Measurements from ENCODE around the gene USP25.

The USP25 gene

DNA sequence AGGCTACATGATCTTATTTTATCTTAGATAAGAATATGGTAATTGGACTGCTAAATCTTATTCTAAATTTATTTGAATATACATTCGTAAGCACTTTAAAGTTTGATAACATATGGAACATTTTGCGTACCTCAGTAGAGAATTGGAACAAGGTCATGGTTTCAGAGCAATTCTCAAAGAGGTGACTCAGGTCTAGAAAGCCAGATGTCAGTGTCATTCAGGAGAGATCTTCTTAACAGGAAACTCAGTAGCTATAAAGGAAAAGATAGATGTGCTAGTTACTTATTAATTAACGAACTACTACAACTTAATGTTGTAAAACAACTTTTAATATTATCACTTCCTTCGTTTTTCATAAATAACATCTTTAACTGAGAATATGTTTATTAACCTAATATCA, 142.5 kb downstream of the USP25 start:
- no peak for DNase-seq

DNA sequence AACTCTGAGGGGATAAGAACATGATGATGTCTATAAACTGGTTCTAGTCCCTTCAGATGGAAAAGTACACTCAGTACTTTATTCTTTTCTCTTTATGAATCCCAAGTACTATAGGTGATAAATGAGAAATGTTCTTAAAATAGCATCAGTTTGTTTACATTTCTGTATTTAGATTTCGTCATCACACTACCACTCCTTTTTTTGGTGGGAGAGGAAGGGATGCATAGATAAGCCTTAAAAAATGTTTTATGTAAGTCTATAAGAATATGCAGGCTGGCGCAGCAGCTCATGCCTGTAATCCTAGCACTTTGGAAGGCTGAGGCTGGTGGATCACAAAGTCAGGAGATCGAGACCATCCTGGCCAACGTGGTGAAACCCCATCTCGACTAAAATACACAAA, 144.8 kb downstream of the USP25 start:
- DNase-seq, result no peak

DNA sequence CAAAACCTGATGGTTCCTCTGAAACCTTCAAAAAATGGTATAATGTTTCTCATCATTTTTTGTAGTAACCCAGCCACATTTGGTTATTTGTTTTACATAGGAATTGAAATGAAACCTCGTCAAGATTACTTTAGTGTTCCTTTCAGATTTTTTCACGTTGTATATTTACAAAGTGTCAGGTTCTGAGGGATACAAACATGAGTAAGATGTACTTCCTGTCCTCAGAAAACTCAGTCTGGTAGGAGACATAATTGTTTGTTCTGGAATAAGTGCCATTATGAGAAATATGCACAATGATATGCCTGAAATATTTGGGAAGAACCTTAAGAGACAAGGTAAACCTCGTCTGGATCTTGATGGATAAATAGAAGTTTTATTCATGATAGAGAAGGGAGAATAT, 145.5 kb downstream of the USP25 start:
- DNase-seq, result no peak

DNA sequence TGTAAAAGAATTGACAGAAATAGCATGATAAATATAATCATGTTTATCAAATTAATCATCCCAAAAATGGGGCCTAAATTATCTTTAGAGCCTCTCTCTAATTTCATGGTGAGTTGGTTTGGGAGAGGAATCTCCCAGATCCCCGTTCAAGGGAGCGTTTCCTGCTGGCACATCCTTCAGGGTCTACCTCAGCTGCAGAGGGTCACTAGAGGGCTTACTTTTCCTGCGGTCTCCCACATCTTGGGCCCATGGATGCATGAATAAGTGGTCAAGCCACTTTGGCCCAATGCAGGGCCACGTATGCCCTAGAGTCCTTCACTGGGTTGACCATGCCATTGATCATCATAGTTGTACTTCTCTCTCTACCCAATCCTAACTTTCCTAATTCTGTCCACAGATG, 164.1 kb downstream of the USP25 start:
- no peak for DNase-seq

DNA sequence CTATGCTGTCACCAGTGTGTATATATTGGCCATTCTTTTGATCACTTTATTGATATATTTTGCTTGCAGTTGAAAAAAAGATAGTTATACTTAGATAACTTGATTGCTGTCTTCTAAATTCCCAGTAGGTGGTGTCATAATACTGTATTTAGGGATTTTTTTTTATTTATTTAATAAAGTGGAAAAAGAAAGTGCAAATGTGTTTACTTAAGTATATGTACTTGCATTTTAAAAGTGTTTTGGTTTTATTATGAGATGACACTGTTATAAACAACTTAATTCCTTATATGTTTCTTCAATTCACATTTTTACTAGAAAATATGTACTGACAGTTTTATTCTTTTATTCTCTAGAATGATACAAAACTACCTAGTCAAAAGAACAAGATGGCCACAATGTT, 164.8 kb downstream of the USP25 start:
- DNase-seq, result no peak

DNA sequence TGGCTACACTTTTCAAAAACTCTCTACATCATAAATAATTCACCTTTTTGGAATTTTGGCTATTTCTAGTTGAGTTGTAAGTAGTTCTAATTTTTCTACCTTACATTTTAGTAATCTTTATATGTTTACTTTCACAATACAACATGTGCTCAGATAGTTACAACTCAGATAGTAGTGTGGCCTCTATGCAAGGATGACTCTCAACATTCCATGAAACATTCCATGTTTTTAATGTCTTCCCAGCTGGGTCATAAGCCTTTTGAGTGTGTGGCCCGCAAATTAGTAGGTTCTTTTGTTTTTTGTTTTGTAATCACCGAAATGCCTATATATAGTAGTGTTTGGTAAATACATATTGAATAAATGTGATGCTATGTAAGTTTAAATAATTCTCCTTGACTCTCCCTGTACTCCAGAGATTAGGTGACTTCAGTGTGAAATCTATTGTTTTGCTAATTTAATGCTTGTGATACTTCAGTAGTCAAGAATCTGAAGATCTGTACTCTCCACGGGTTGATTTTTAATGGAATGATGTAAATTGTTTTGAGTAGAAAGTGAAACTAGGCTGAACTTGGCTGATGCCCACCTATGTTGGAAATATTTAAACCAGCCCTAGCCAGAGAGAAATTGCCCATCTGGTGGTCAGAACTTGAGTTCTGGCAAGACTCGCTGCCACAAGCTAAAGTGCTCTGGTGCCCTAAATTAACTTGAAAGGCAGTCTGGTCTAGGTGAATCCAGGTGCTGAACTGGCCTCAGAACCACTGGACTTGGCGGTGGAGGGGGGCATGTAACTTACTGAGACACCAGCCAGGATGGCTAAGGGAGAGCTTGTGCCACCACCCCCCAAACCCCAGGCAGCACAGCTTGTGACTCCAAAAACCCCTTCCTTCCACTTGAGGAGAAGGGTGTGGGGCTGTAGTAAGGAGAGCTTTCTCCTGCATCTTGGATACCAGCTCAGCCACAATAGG, 165.6 kb downstream of the USP25 start:
- no peak for DNase-seq

DNA sequence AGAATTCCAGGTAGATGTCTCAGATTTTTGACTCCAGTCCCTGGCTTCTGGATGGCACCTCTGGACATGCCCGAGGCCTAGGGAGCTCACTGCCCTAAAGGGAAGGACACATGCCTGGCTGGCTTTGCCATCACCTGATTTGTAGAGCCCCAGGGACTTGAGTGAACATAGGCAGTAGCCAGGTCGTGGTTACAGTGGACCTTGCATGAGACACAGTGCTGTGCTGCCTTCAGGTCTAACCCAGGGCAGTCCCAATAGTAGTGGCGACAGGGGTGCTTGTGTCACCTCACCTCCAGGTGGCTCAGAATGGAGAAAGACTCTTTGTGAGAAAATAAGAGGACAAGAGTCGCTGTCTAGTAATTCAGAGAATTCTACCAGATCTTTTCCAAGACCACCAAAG, 166.7 kb downstream of the USP25 start:
- DNase-seq, result no peak

DNA sequence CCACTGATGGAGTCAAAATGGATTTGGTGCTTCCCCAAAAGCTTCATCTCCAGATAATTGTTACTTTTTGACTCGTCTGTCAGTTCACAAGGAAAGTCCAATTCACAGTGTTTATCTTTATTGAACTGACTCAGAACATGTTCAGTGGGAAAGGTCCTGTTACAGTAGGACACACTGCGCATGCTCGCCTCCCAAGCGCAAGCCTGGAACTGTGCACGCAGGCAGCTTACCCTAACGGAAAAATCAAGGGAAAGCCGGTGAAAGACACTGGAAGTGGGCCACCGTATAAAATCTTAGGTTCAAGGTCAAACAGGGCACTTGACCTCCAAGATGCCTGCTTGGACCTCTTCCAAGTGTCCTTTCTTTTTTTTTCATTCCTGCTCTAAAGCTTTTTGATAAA, 174.6 kb downstream of the USP25 start:
- DNase-seq, result no peak

DNA sequence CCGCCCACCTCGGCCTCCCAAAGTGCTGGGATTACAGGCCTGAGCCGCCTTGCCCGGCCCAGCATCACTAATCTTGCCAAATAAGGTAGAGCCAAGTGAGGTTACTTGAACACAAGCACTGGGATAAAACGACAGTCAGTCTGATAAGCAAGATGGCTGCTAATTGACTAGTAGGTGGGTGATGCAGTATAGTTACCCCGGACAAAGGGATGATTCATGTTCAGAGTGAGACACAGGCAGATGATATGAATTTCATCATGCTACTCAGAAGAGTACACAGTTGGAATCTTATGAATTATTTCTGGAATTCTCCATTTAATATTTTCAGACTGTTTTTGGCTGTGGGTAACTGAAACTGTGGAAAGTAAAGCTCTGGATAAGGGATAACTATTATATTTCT, 178.4 kb downstream of the USP25 start:
- no peak for DNase-seq

DNA sequence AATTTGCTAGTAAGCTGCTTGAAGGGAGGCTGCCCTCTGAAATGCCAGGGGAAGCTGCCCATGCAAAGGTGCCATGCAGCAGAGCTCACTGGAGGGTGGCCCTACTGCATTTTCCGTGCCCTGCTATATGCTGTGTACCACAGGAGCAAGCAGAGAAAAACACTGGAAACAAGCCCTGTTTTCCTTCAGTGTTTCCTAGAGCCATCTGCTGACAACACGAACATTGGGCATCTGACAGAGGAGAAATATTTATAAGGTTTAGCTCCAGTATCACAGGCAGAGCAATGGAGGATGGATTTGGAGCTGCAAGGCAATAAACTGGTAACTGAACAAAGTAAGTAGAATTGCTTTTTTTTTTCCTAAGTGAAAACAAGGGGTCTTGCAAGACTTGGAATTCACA, 198.4 kb downstream of the USP25 start:
- DNase-seq, result no peak

DNA sequence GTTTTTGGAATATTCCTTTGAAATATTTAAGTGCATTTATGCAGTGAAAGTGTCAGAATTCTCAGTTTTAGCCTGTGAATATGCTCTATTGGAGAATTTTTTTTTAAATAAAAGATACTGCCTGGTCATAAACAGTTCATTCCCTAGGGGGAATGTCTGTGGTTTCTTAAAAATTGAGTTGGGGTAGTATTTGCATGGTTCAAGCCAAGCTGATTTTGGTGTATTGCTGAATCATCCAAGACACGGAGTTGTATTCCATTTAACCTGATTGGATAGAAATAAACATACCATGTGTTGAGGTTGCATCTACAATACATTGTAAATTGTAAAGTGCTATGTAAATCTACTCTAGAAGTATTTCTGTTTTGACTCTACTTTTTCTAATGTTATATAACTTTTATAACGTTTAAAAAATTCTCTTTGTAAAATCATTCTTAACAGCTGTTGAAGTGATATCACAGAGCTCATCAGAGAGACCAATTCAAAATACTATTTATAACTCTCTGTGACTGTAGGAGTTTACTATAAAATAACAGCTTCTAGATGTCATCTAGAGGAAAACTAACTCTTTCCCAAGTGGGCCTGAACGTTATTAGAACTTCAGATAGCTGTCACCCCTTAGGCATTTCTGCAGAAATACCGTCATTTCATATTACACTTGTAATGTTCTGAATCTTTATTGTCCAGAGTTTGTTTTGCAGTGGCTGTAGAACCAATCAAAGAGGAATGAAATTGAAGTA, 199.1 kb downstream of the USP25 start:
- no peak for DNase-seq

DNA sequence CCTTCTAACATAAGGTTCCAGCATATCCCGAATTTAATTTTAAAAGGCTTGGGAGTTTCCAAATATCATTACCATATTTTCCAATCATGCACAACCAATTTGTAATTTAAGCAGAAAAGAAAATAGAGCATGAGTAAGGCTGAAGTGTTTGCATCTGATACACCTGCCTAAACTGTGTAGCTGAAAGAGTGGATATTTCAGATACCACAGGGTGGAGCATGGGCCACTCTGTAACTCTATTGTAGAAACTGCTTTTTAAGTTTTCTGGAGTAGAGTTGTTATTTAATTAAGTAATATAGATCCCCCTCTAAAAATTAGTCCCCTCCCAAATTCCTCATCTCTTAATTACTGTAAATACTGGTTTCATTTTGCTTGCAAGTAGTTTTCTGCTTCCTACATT, 199.8 kb downstream of the USP25 start:
- no peak for DNase-seq
